GM23338 (cell line): ENCODE data around the gene TGM2. TPM values are rescaled to one million over a fixed set of nuclear protein-coding genes. Genes with fewer than 3 reads are reported as not detected.

Experiments used
- ATAC-seq: fragments of 200-7000 bp; cut with Tn5 transposase; 3 replicates; pipeline ENCODE4 v1.9.1; 2020
- DNase-seq: peaks from one replicate; pipeline ENCODE4 v3.0.0-alpha.2; 2015; ENCODE audit warnings: low spot score
- H2AFZ ChIP-seq: fragments of 200-600 bp; sonication (generic); 2 replicates; pipeline ENCODE4 v1.8.0; 2016; ENCODE audit warnings: antibody characterized with exemption, mild to moderate bottlenecking, moderate library complexity
- H3F3A ChIP-seq: fragments of 200-600 bp; sonication (generic); replicated peaks from 2 replicates; pipeline ENCODE4 v1.8.0; 2017; ENCODE audit warnings: antibody characterized with exemption, mixed run types, low read depth
- H3K27ac ChIP-seq: fragments of 200-600 bp; sonication (generic); 2 replicates; pipeline ENCODE4 v1.6.1; 2016; ENCODE audit warnings: low read depth
- H3K27me3 ChIP-seq: fragments of 200-600 bp; sonication (generic); 2 replicates; pipeline ENCODE4 v1.8.0; 2016; ENCODE audit warnings: mild to moderate bottlenecking, mixed run types, moderate library complexity; ENCODE audit not compliant: insufficient read depth
- H3K36me3 ChIP-seq: fragments of 200-600 bp; sonication (generic); 2 replicates; pipeline ENCODE4 v1.8.0; 2016; ENCODE audit warnings: mild to moderate bottlenecking; ENCODE audit not compliant: insufficient read depth
- H3K4me1 ChIP-seq: fragments of 200-600 bp; sonication (generic); 2 replicates; pipeline ENCODE4 v1.8.0; 2016; ENCODE audit warnings: mild to moderate bottlenecking, moderate library complexity; ENCODE audit not compliant: insufficient read depth
- H3K4me2 ChIP-seq: fragments of 200-600 bp; sonication (generic); 2 replicates; pipeline ENCODE4 v1.7.1; 2017; ENCODE audit warnings: mixed run types
- H3K4me3 ChIP-seq: fragments of 200-600 bp; sonication (generic); 2 replicates; pipeline ENCODE4 v1.6.1; 2016; ENCODE audit warnings: mixed run types
- H3K79me2 ChIP-seq: fragments of 200-600 bp; sonication (generic); replicated peaks from 2 replicates; pipeline ENCODE4 v1.8.0; 2017; ENCODE audit warnings: mild to moderate bottlenecking; ENCODE audit not compliant: insufficient read depth
- H3K9me2 ChIP-seq: fragments of 200-600 bp; sonication (generic); 2 replicates; pipeline ENCODE4 v1.8.0; 2017; ENCODE audit not compliant: insufficient read depth
- H4K20me1 ChIP-seq: fragments of 200-600 bp; sonication (generic); replicated peaks from 2 replicates; pipeline ENCODE4 v1.8.0; 2017; ENCODE audit warnings: mild to moderate bottlenecking; ENCODE audit not compliant: insufficient read depth
- H3K27ac Mint-ChIP-seq: 2 replicates; pipeline ENCODE4 v1.8.0; 2020; ENCODE audit warnings: inconsistent platforms, mild to moderate bottlenecking, moderate library complexity, mixed read lengths
- H3K27me3 Mint-ChIP-seq: 3 replicates; pipeline ENCODE4 v1.8.0; 2022; ENCODE audit warnings: low read depth, mild to moderate bottlenecking, moderate library complexity, mixed read lengths, inconsistent platforms; ENCODE audit not compliant: insufficient read depth, poor library complexity
- H3K36me3 Mint-ChIP-seq: 3 replicates; pipeline ENCODE4 v1.8.0; 2021; ENCODE audit warnings: low read depth, mild to moderate bottlenecking, inconsistent platforms, moderate library complexity, mixed read lengths
- H3K4me1 Mint-ChIP-seq: 3 replicates; pipeline ENCODE4 v1.8.0; 2020; ENCODE audit warnings: mild to moderate bottlenecking, inconsistent platforms, mixed read lengths
- H3K4me3 Mint-ChIP-seq: 3 replicates; pipeline ENCODE4 v1.8.0; 2021; ENCODE audit warnings: moderate library complexity, mild to moderate bottlenecking, inconsistent platforms, mixed read lengths
- H3K9me3 Mint-ChIP-seq: 3 replicates; pipeline ENCODE4 v1.8.0; 2020; ENCODE audit warnings: moderate library complexity, mild to moderate bottlenecking, inconsistent platforms, mixed read lengths
- CREB1 ChIP-seq: fragments of 250-450 bp; sonication (Bioruptor Pico); IDR thresholded peaks from 2 replicates; pipeline ENCODE4 v1.5.0; 2020; ENCODE audit warnings: low read depth, mild to moderate bottlenecking, moderate library complexity
- EZH2 ChIP-seq: fragments of 200-600 bp; sonication (generic); IDR thresholded peaks from one replicate; pipeline ENCODE4 v1.8.0; 2017; ENCODE audit warnings: antibody characterized with exemption, mild to moderate bottlenecking, low read depth; ENCODE audit not compliant: unreplicated experiment
- EZH2phosphoT487 ChIP-seq: fragments of 200-600 bp; sonication (generic); IDR thresholded peaks from one replicate; pipeline ENCODE4 v1.8.1; 2018; ENCODE audit warnings: antibody characterized with exemption; ENCODE audit not compliant: unreplicated experiment
- JUNB ChIP-seq: IDR thresholded peaks from one replicate; pipeline ENCODE4 v1.6.1; 2016; ENCODE audit warnings: antibody characterized with exemption; ENCODE audit not compliant: unreplicated experiment
- NANOG ChIP-seq: IDR thresholded peaks from 2 replicates; pipeline ENCODE4 v1.6.1; 2016; ENCODE audit warnings: antibody characterized with exemption, borderline replicate concordance
- POLR2AphosphoS5 ChIP-seq: IDR thresholded peaks from 2 replicates; pipeline ENCODE4 v1.6.1; 2016; ENCODE audit warnings: antibody characterized with exemption, low read depth
- STAT1 ChIP-seq: IDR thresholded peaks from one replicate; pipeline ENCODE4 v1.6.1; 2016; ENCODE audit warnings: antibody characterized with exemption; ENCODE audit not compliant: unreplicated experiment
- ZNF114 ChIP-seq: fragments of 250-450 bp; sonication (Bioruptor Pico); IDR thresholded peaks from 2 replicates; pipeline ENCODE4 v1.5.0; 2020; ENCODE audit warnings: mild to moderate bottlenecking, moderate library complexity
- ZNF331 ChIP-seq: fragments of 250-450 bp; sonication (Bioruptor Pico); IDR thresholded peaks from 2 replicates; pipeline ENCODE4 v1.5.0; 2020; ENCODE audit warnings: low read depth, mild to moderate bottlenecking, moderate library complexity
- polyA plus RNA-seq: library from polyadenylated mRNA; unstranded; fragments of >200 nt; fragmentation: Nextera tagmentation; extraction: Ambion mirVana; gene quantifications from 2 replicates; pipeline ENCODE4 v1.2.1, GENCODE V29; 2016
- total RNA-seq: library from RNA; depleted of rRNA; stranded (reverse); fragments of >200 nt; shearing (Covaris generic); gene quantifications from 2 replicates; pipeline ENCODE4 v1.2.3, GENCODE V29; 2014
- TF ChIP-seq, protein P1 (sequence below): fragments of 250-450 bp; sonication (Bioruptor Pico); IDR thresholded peaks from 2 replicates; pipeline ENCODE4 v1.5.0; 2020; ENCODE audit warnings: mild to moderate bottlenecking, moderate library complexity
- TF ChIP-seq, protein P2 (sequence below): IDR thresholded peaks from one replicate; pipeline ENCODE4 v1.6.1; 2018; ENCODE audit warnings: antibody characterized with exemption; ENCODE audit not compliant: unreplicated experiment
- TF ChIP-seq, protein P3 (sequence below): IDR thresholded peaks from 2 replicates; pipeline ENCODE4 v1.6.1; 2016; ENCODE audit warnings: antibody characterized with exemption
- TF ChIP-seq, protein P4 (sequence below), 2 experiments: fragments of 200-600 bp in 1 of 2; sonication (generic) in 1 of 2; conservative IDR thresholded peaks; 2 replicates each; pipeline versions ENCODE4 v1.5.1 to v1.6.1; 2016 to 2017; ENCODE audit warnings: antibody characterized with exemption in 2 of 2, low read depth in 2 of 2, mild to moderate bottlenecking in 2 of 2, moderate library complexity in 1 of 2

Gene TGM2
- total and polyA plus RNA-seq, 2 experiments from 2014 or later = 0.45 to 1.0 TPM

DNA sequence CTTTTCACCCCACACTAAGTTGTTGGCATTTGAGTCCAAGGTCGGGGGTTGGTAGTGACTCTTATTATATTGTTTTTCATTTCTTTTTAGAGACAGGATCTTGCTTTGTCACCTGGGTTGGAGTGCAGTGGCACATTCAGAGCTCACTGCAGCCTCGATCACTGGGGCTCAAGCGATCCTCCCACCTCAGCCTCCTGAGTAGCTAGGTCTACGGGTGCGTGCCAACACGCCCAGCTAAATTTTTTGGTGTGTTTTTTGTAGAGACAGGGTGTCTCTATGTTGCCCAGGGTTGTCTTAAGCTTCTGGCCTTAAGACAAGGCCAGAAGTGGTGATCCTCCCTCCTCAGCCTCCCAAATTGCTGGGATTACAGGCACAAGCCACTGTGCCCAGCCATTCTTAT lies 25.1 kb upstream of the TGM2 start:
- Mint-ChIP-seq H3K4me1 (peaks cover 4% of the 10 kb centered on the region; the same call in 1 of the 3 replicates), H3K9me3 (peaks cover 6% of the 10 kb centered on the region), H3K36me3 (0 out of 3 replicates have a peak, but pooled peaks cover 5% of the 10 kb centered on the region), H3K27ac (no peak overlapping the region), H3K4me3 (no peak overlapping the region), H3K27me3 (peaks cover 4% of the 10 kb centered on the region)
- Histone ChIP-seq H3K27me3 (no peaks in the 10 kb centered on the region), H3K4me1 (no peaks in the 10 kb centered on the region), H3K27ac (no peak overlapping the region), H3K36me3 (no peaks in the 10 kb centered on the region), H3K4me2 (no peak overlapping the region), H4K20me1 (no peaks in the 10 kb centered on the region), H3K4me3 (no peak overlapping the region), H3F3A (no peaks in the 10 kb centered on the region), H3K9me2 (no peaks in the 10 kb centered on the region), H3K79me2 (no peaks in the 10 kb centered on the region), H2AFZ (no peak overlapping the region)
- DNase-seq (no peak), ATAC-seq (no peak)
- TF ChIP-seq, protein P1, sequence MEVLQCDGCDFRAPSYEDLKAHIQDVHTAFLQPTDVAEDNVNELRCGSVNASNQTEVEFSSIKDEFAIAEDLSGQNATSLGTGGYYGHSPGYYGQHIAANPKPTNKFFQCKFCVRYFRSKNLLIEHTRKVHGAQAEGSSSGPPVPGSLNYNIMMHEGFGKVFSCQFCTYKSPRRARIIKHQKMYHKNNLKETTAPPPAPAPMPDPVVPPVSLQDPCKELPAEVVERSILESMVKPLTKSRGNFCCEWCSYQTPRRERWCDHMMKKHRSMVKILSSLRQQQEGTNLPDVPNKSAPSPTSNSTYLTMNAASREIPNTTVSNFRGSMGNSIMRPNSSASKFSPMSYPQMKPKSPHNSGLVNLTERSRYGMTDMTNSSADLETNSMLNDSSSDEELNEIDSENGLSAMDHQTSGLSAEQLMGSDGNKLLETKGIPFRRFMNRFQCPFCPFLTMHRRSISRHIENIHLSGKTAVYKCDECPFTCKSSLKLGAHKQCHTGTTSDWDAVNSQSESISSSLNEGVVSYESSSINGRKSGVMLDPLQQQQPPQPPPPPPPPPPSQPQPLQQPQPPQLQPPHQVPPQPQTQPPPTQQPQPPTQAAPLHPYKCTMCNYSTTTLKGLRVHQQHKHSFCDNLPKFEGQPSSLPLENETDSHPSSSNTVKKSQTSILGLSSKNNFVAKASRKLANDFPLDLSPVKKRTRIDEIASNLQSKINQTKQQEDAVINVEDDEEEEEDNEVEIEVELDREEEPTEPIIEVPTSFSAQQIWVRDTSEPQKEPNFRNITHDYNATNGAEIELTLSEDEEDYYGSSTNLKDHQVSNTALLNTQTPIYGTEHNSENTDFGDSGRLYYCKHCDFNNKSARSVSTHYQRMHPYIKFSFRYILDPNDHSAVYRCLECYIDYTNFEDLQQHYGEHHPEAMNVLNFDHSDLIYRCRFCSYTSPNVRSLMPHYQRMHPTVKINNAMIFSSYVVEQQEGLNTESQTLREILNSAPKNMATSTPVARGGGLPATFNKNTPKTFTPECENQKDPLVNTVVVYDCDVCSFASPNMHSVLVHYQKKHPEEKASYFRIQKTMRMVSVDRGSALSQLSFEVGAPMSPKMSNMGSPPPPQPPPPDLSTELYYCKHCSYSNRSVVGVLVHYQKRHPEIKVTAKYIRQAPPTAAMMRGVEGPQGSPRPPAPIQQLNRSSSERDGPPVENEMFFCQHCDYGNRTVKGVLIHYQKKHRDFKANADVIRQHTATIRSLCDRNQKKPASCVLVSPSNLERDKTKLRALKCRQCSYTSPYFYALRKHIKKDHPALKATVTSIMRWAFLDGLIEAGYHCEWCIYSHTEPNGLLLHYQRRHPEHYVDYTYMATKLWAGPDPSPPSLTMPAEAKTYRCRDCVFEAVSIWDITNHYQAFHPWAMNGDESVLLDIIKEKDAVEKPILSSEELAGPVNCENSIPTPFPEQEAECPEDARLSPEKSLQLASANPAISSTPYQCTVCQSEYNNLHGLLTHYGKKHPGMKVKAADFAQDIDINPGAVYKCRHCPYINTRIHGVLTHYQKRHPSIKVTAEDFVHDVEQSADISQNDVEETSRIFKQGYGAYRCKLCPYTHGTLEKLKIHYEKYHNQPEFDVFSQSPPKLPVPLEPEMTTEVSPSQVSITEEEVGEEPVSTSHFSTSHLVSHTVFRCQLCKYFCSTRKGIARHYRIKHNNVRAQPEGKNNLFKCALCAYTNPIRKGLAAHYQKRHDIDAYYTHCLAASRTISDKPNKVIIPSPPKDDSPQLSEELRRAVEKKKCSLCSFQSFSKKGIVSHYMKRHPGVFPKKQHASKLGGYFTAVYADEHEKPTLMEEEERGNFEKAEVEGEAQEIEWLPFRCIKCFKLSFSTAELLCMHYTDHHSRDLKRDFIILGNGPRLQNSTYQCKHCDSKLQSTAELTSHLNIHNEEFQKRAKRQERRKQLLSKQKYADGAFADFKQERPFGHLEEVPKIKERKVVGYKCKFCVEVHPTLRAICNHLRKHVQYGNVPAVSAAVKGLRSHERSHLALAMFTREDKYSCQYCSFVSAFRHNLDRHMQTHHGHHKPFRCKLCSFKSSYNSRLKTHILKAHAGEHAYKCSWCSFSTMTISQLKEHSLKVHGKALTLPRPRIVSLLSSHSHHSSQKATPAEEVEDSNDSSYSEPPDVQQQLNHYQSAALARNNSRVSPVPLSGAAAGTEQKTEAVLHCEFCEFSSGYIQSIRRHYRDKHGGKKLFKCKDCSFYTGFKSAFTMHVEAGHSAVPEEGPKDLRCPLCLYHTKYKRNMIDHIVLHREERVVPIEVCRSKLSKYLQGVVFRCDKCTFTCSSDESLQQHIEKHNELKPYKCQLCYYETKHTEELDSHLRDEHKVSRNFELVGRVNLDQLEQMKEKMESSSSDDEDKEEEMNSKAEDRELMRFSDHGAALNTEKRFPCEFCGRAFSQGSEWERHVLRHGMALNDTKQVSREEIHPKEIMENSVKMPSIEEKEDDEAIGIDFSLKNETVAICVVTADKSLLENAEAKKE = no peak
- no peak for TF ChIP-seq EZH2
- TF ChIP-seq STAT1 = no peak
- TF ChIP-seq CREB1 = no peak
- TF ChIP-seq ZNF331 = no peak
- no peak for TF ChIP-seq ZNF114 (CRISPR knock-in tag)
- TF ChIP-seq, protein P2, sequence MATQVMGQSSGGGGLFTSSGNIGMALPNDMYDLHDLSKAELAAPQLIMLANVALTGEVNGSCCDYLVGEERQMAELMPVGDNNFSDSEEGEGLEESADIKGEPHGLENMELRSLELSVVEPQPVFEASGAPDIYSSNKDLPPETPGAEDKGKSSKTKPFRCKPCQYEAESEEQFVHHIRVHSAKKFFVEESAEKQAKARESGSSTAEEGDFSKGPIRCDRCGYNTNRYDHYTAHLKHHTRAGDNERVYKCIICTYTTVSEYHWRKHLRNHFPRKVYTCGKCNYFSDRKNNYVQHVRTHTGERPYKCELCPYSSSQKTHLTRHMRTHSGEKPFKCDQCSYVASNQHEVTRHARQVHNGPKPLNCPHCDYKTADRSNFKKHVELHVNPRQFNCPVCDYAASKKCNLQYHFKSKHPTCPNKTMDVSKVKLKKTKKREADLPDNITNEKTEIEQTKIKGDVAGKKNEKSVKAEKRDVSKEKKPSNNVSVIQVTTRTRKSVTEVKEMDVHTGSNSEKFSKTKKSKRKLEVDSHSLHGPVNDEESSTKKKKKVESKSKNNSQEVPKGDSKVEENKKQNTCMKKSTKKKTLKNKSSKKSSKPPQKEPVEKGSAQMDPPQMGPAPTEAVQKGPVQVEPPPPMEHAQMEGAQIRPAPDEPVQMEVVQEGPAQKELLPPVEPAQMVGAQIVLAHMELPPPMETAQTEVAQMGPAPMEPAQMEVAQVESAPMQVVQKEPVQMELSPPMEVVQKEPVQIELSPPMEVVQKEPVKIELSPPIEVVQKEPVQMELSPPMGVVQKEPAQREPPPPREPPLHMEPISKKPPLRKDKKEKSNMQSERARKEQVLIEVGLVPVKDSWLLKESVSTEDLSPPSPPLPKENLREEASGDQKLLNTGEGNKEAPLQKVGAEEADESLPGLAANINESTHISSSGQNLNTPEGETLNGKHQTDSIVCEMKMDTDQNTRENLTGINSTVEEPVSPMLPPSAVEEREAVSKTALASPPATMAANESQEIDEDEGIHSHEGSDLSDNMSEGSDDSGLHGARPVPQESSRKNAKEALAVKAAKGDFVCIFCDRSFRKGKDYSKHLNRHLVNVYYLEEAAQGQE = no peak
- TF ChIP-seq EZH2phosphoT487 = no peak
- TF ChIP-seq JUNB = no peak
- no peak for TF ChIP-seq POLR2AphosphoS5
- TF ChIP-seq, protein P3, sequence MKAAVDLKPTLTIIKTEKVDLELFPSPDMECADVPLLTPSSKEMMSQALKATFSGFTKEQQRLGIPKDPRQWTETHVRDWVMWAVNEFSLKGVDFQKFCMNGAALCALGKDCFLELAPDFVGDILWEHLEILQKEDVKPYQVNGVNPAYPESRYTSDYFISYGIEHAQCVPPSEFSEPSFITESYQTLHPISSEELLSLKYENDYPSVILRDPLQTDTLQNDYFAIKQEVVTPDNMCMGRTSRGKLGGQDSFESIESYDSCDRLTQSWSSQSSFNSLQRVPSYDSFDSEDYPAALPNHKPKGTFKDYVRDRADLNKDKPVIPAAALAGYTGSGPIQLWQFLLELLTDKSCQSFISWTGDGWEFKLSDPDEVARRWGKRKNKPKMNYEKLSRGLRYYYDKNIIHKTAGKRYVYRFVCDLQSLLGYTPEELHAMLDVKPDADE = no peak
- TF ChIP-seq, protein P4, sequence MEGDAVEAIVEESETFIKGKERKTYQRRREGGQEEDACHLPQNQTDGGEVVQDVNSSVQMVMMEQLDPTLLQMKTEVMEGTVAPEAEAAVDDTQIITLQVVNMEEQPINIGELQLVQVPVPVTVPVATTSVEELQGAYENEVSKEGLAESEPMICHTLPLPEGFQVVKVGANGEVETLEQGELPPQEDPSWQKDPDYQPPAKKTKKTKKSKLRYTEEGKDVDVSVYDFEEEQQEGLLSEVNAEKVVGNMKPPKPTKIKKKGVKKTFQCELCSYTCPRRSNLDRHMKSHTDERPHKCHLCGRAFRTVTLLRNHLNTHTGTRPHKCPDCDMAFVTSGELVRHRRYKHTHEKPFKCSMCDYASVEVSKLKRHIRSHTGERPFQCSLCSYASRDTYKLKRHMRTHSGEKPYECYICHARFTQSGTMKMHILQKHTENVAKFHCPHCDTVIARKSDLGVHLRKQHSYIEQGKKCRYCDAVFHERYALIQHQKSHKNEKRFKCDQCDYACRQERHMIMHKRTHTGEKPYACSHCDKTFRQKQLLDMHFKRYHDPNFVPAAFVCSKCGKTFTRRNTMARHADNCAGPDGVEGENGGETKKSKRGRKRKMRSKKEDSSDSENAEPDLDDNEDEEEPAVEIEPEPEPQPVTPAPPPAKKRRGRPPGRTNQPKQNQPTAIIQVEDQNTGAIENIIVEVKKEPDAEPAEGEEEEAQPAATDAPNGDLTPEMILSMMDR (conservative IDR thresholded peaks at IDR 0.05; ENCODE audit: low read depth in 2 of 2) = no peak
- TF ChIP-seq NANOG = no peak
